WTC11 (cell line): Measurements from ENCODE around the gene GFOD1.

ENCODE experiments used
- ATF3 ChIP-seq: sonication (generic); formaldehyde crosslinking; conservative IDR thresholded peaks from 2 replicates; pipeline ENCODE4 v1.8.1; 2022; ENCODE audit warnings: mild to moderate bottlenecking, missing genetic modification reagents
- CREB1 ChIP-seq: sonication (generic); formaldehyde crosslinking; IDR thresholded peaks from 2 replicates; pipeline ENCODE4 v1.8.0; 2023; ENCODE audit warnings: mild to moderate bottlenecking, missing genetic modification reagents
- CREM ChIP-seq: sonication (generic); formaldehyde crosslinking; IDR thresholded peaks from 2 replicates; pipeline ENCODE4 v1.8.1; 2022; ENCODE audit warnings: mild to moderate bottlenecking, missing genetic modification reagents, moderate library complexity
- CTCF ChIP-seq: fragments of 200-600 bp; IDR thresholded peaks from 2 replicates; pipeline ENCODE4 v1.8.0; 2022; ENCODE audit warnings: antibody characterized with exemption
- E2F1 ChIP-seq: sonication (generic); formaldehyde crosslinking; IDR thresholded peaks from 2 replicates; pipeline ENCODE4 v1.8.0; 2022; ENCODE audit warnings: mild to moderate bottlenecking, missing genetic modification reagents
- HMGXB4 ChIP-seq: sonication (generic); formaldehyde crosslinking; IDR thresholded peaks from 2 replicates; pipeline ENCODE4 v1.8.1; 2023; ENCODE audit warnings: mild to moderate bottlenecking, moderate library complexity, missing genetic modification reagents
- MAX ChIP-seq: sonication (generic); formaldehyde crosslinking; IDR thresholded peaks from 2 replicates; pipeline ENCODE4 v1.8.0; 2022; ENCODE audit warnings: mild to moderate bottlenecking, missing genetic modification reagents
- RELA ChIP-seq: sonication (generic); formaldehyde crosslinking; IDR thresholded peaks from 2 replicates; pipeline ENCODE4 v1.8.1; 2022; ENCODE audit warnings: missing genetic modification reagents, mild to moderate bottlenecking, borderline replicate concordance
- SMAD4 ChIP-seq: sonication (generic); formaldehyde crosslinking; IDR thresholded peaks from 2 replicates; pipeline ENCODE4 v1.8.0; 2022; ENCODE audit warnings: mild to moderate bottlenecking, missing genetic modification reagents
- SP1 ChIP-seq: sonication (generic); formaldehyde crosslinking; conservative IDR thresholded peaks from 2 replicates; pipeline ENCODE4 v1.8.1; 2022; ENCODE audit warnings: missing genetic modification reagents
- TEAD4 ChIP-seq: sonication (generic); formaldehyde crosslinking; IDR thresholded peaks from 2 replicates; pipeline ENCODE4 v1.8.0; 2022; ENCODE audit warnings: mild to moderate bottlenecking, missing genetic modification reagents
- ZNF138 ChIP-seq: sonication (generic); formaldehyde crosslinking; conservative IDR thresholded peaks from 2 replicates; pipeline ENCODE4 v1.8.1; 2022; ENCODE audit warnings: mild to moderate bottlenecking, moderate library complexity, missing genetic modification reagents

- TF ChIP-seq CTCF (no peak), SP1 (no peak), MAX (no peak), E2F1 (CRISPR knock-in tag) (no peak), HMGXB4 (no peak), TEAD4 (CRISPR knock-in tag) (no peak), CREB1 (no peak), SMAD4 (CRISPR knock-in tag) (no peak), RELA (CRISPR knock-in tag) (no peak), ZNF138 (CRISPR knock-in tag) (no peak), ATF3 (CRISPR knock-in tag) (no peak), CREM (CRISPR knock-in tag) (no peak)
These were observed 3.2 kb downstream of the GFOD1 start for GRCh38 chr6:13484138-13484708.
